ENCODE measurements around the gene PAQR5. TPM values are rescaled to one million over a fixed set of nuclear protein-coding genes. Genes with fewer than 3 reads are reported as not detected.

PAQR5 gene
- total RNA-seq, 2 donors from 2014 or later, result 43.6 to 55.6 TPM

DNA sequence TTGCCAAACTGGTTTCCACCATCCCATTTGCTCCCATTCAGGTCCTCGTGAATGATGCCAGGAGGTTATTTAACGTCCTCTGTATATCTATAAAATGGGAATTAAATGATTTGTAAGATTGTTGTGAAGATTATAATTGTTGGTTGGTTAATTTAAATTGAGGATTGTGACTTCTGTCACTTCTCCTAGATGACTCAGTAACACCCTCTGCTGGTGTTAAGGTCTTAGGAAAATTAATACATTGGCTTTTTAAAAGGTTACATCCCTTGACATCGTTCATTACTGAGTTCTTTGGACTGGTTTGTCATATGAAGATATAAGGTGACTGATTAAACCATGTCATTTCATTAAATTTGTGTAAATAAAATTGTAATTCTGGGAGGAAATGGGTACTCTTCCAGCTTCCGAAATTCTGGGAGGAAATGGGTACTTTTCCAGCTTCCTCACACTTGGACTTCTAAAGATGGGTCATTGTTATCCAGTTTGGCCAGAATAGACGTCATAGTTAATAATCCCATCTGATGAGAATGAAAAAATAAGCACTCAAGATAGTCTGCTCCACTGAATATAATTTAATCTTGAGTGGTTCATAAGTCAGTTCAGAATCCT lies 33.3 kb upstream of the PAQR5 start:
- H3K27ac ChIP-seq (ENCODE audit: low read depth, low read length), result no peak overlapping the region
- no peaks in the 10 kb centered on the region for H3K9me3 Mint-ChIP-seq
- H3K9ac ChIP-seq (ENCODE audit: extremely low read depth, low read length, poor library complexity, severe bottlenecking), result no peak overlapping the region
- no peaks in the 10 kb centered on the region for H3K4me1 ChIP-seq (ENCODE audit: control insufficient read depth, insufficient read depth, low read length)
- peak; percentile 83 for TF ChIP-seq CTCF (conservative IDR thresholded peaks at IDR 0.05)
- H3K36me3 ChIP-seq (ENCODE audit: control insufficient read depth, insufficient read depth, low read length), result peaks cover 40% of the 10 kb centered on the region
- H3K4me1 Mint-ChIP-seq, result no peaks in the 10 kb centered on the region
- no peak overlapping the region for H3K4me3 ChIP-seq (ENCODE audit: low read length)
- H3K27me3 ChIP-seq (ENCODE audit: control insufficient read depth, insufficient read depth, low read length, poor library complexity, severe bottlenecking), result no peaks in the 10 kb centered on the region
- no peaks in the 10 kb centered on the region for H3K9me3 ChIP-seq (ENCODE audit: control insufficient read depth, low read length)
- DNase-seq, result no peak
- H3K36me3 Mint-ChIP-seq (ENCODE audit: low read depth), result peaks cover 2% of the 10 kb centered on the region
- no peak overlapping the region for H3K4me3 Mint-ChIP-seq
- WGBS, 2 experiments (ENCODE audit: insufficient coverage in 1 of 2, insufficient read length in 1 of 2), result 65 to 90% methylated on average over 2 to 5 of the region's 5 CpGs
- H3K27me3 Mint-ChIP-seq (ENCODE audit: insufficient read depth), result no peaks in the 10 kb centered on the region
- H3K27ac Mint-ChIP-seq, result no peak overlapping the region

- no peak overlapping the region for H3K4me3 Mint-ChIP-seq
- no peak for DNase-seq
These were observed 27.5 kb upstream of the PAQR5 start for GRCh38 chr15:69271217-69271616.

GRCh38 chr15:69272139-69272538 lies 26.6 kb upstream of the PAQR5 start:
- H3K27ac Mint-ChIP-seq, result no peak overlapping the region
- no peak overlapping the region for H3K4me3 ChIP-seq (ENCODE audit: low read length)
- TF ChIP-seq CTCF (conservative IDR thresholded peaks at IDR 0.05), result no peak
- H3K27ac ChIP-seq (ENCODE audit: low read depth, low read length), result no peak overlapping the region
- H3K27me3 Mint-ChIP-seq (ENCODE audit: insufficient read depth), result no peaks in the 10 kb centered on the region
- H3K9me3 ChIP-seq (ENCODE audit: control insufficient read depth, low read length), result no peaks in the 10 kb centered on the region
- H3K4me3 Mint-ChIP-seq, result no peak overlapping the region
- no peak for DNase-seq
- peaks cover 43% of the 10 kb centered on the region for H3K4me1 Mint-ChIP-seq
- no peaks in the 10 kb centered on the region for H3K27me3 ChIP-seq (ENCODE audit: control insufficient read depth, insufficient read depth, low read length, poor library complexity, severe bottlenecking)
- H3K9ac ChIP-seq (ENCODE audit: extremely low read depth, low read length, poor library complexity, severe bottlenecking), result no peak overlapping the region
- peaks cover 21% of the 10 kb centered on the region for H3K36me3 ChIP-seq (ENCODE audit: control insufficient read depth, insufficient read depth, low read length)
- H3K9me3 Mint-ChIP-seq, result no peaks in the 10 kb centered on the region
- H3K36me3 Mint-ChIP-seq (ENCODE audit: low read depth), result no peaks in the 10 kb centered on the region
- 50 to 70% methylated on average over 2 of the region's 3 CpGs for WGBS, 2 experiments (ENCODE audit: insufficient coverage in 1 of 2, insufficient read length in 1 of 2)
- H3K4me1 ChIP-seq (ENCODE audit: control insufficient read depth, insufficient read depth, low read length), result peaks cover 16% of the 10 kb centered on the region

More at GRCh38 chr15:69271217-69271616, 27.5 kb upstream of the PAQR5 start:
- H3K9me3 ChIP-seq (ENCODE audit: control insufficient read depth, low read length), result no peaks in the 10 kb centered on the region
- no peak for TF ChIP-seq CTCF (conservative IDR thresholded peaks at IDR 0.05)
- Mint-ChIP-seq H3K4me1 (peaks cover 35% of the 10 kb centered on the region), H3K27ac (no peak overlapping the region), H3K36me3 (ENCODE audit: low read depth) (no peaks in the 10 kb centered on the region), H3K9me3 (no peaks in the 10 kb centered on the region), H3K27me3 (ENCODE audit: insufficient read depth) (no peaks in the 10 kb centered on the region)
- H3K4me3 ChIP-seq (ENCODE audit: low read length), result no peak overlapping the region
- peaks cover 21% of the 10 kb centered on the region for H3K36me3 ChIP-seq (ENCODE audit: control insufficient read depth, insufficient read depth, low read length)
- H3K27ac ChIP-seq (ENCODE audit: low read depth, low read length), result no peak overlapping the region
- no peaks in the 10 kb centered on the region for H3K27me3 ChIP-seq (ENCODE audit: control insufficient read depth, insufficient read depth, low read length, poor library complexity, severe bottlenecking)
- no peak overlapping the region for H3K9ac ChIP-seq (ENCODE audit: extremely low read depth, low read length, poor library complexity, severe bottlenecking)
- H3K4me1 ChIP-seq (ENCODE audit: control insufficient read depth, insufficient read depth, low read length), result peaks cover 11% of the 10 kb centered on the region
